K562 (cell line): ENCODE results near the gene AFDN. TPM values are rescaled to one million over a fixed set of nuclear protein-coding genes. Genes with fewer than 3 reads are reported as not detected.

Experiments used
- BRD9 ChIP-seq: fragments of 450-650 bp; IDR thresholded peaks from 2 replicates; pipeline ENCODE4 v1.6.1; 2018; ENCODE audit warnings: low read depth; ENCODE audit not compliant: partially characterized antibody
- CBX5 ChIP-seq: IDR thresholded peaks from 2 replicates; pipeline ENCODE4 v1.6.1; 2014; ENCODE audit warnings: low read depth, borderline replicate concordance
- FOS ChIP-seq: IDR thresholded peaks from 3 replicates; pipeline ENCODE4 v1.6.1; 2011; ENCODE audit not compliant: insufficient read length; ENCODE audit errors: extremely low read depth
- FOXK2 ChIP-seq, 2 experiments: fragments of 450-650 bp; IDR thresholded peaks in 1 of 2; conservative IDR thresholded peaks in 1 of 2; 2 replicates each; pipeline ENCODE4 v1.6.1; 2016; ENCODE audit warnings: low read depth in 2 of 2, mild to moderate bottlenecking in 1 of 2
- MEF2D ChIP-seq: conservative IDR thresholded peaks from 2 replicates; pipeline ENCODE4 v1.6.1; 2016; ENCODE audit warnings: low read depth, missing genetic modification characterization, missing compliant biosample characterization
- MEIS2 ChIP-seq: fragments of 450-650 bp; IDR thresholded peaks from 2 replicates; pipeline ENCODE4 v1.6.1; 2014; ENCODE audit warnings: mild to moderate bottlenecking; ENCODE audit not compliant: partially characterized antibody
- NFE2 ChIP-seq: IDR thresholded peaks from 2 replicates; pipeline ENCODE4 v1.6.1; 2014; ENCODE audit warnings: antibody characterized with exemption, low read depth
- NR2C2 ChIP-seq, 2 experiments: fragments of 200-800 bp in 1 of 2; sonication (Bioruptor generic) in 1 of 2; sonication (generic) in 1 of 2; formaldehyde crosslinking in 1 of 2; IDR thresholded peaks; 2 replicates each; pipeline versions ENCODE4 v1.6.1 to v1.8.0; 2016 to 2022; ENCODE audit warnings: mild to moderate bottlenecking in 1 of 2, missing compliant biosample characterization in 1 of 2, missing genetic modification characterization in 1 of 2, missing genetic modification reagents in 1 of 2
- SLC30A9 ChIP-seq: fragments of 250-450 bp; sonication (Bioruptor Pico); IDR thresholded peaks from 2 replicates; pipeline ENCODE4 v1.8.0; 2022; ENCODE audit warnings: mild to moderate bottlenecking, moderate library complexity
- ZNF140 ChIP-seq: fragments of 250-450 bp; sonication (Bioruptor Pico); IDR thresholded peaks from 2 replicates; pipeline ENCODE4 v1.8.0; 2021; ENCODE audit warnings: moderate library complexity, mild to moderate bottlenecking, inconsistent platforms
- polyA plus RNA-seq, 8 experiments: library from polyadenylated mRNA; depleted of rRNA in 4 of 8; stranded (reverse) in 5 of 8; unstranded in 3 of 8; fragments of >200 nt; fragmentation: Nextera tagmentation in 2 of 8; fragmentation: Illumina TruSeq in 1 of 8; extraction: Ambion mirVana in 2 of 8; extraction: Trizol in 1 of 8; gene quantifications; 2 replicates each; pipeline versions ENCODE4 v1.2.1 to v1.2.3, GENCODE V29; 2011 to 2014; ENCODE audit warnings: inconsistent platforms in 1 of 8, missing spikeins in 1 of 8
- total RNA-seq, 7 experiments: library from RNA; depleted of rRNA in 6 of 7; stranded (reverse); fragments of >200 nt in 6 of 7; fragmentation: Illumina TruSeq in 2 of 7; extraction: Trizol in 2 of 7; gene quantifications; 2 replicates each; pipeline versions ENCODE4 v1.2.1 to v1.2.3, GENCODE V29; 2011 to 2021; ENCODE audit warnings: low replicate concordance in 1 of 7
- TF ChIP-seq, protein P1 (sequence below): conservative IDR thresholded peaks from 2 replicates; pipeline ENCODE4 v1.6.1; 2011; ENCODE audit warnings: low read depth, mild to moderate bottlenecking, low read length; ENCODE audit not compliant: control insufficient read depth
- TF ChIP-seq, protein P2 (sequence below), 2 experiments: fragments of 250-450 bp in 1 of 2; fragments of 450-650 bp in 1 of 2; sonication (Bioruptor Pico) in 1 of 2; IDR thresholded peaks; 2 replicates each; pipeline versions ENCODE4 v1.6.1 to v1.8.0; 2016 to 2021; ENCODE audit warnings: mild to moderate bottlenecking in 2 of 2, moderate library complexity in 2 of 2, missing compliant biosample characterization in 1 of 2, missing genetic modification characterization in 1 of 2
- TF ChIP-seq, protein P3 (sequence below): fragments of 250-450 bp; sonication (Bioruptor Pico); IDR thresholded peaks from 2 replicates; pipeline ENCODE4 v1.8.0; 2022; ENCODE audit warnings: inconsistent platforms, mild to moderate bottlenecking, moderate library complexity, borderline replicate concordance
- TF ChIP-seq, protein P4 (sequence below): fragments of 250-450 bp; sonication (Bioruptor Pico); IDR thresholded peaks from 2 replicates; pipeline ENCODE4 v1.8.0; 2022; ENCODE audit warnings: moderate library complexity, mild to moderate bottlenecking, inconsistent platforms
- TF ChIP-seq, protein P5 (sequence below): sonication (generic); formaldehyde crosslinking; IDR thresholded peaks from 2 replicates; pipeline ENCODE4 v1.8.1; 2023; ENCODE audit warnings: mild to moderate bottlenecking, missing genetic modification reagents, moderate library complexity
- TF ChIP-seq, protein P6 (sequence below): fragments of 250-450 bp; sonication (Bioruptor Pico); IDR thresholded peaks from 2 replicates; pipeline ENCODE4 v1.4.0; 2020; ENCODE audit warnings: mild to moderate bottlenecking

Gene AFDN
- total and polyA plus RNA-seq, 9 of the 15 experiments (the other 6 are each of a cell fraction or from before 2014, with no cell fraction given), result 7.2 to 129 (median 105) TPM

DNA sequence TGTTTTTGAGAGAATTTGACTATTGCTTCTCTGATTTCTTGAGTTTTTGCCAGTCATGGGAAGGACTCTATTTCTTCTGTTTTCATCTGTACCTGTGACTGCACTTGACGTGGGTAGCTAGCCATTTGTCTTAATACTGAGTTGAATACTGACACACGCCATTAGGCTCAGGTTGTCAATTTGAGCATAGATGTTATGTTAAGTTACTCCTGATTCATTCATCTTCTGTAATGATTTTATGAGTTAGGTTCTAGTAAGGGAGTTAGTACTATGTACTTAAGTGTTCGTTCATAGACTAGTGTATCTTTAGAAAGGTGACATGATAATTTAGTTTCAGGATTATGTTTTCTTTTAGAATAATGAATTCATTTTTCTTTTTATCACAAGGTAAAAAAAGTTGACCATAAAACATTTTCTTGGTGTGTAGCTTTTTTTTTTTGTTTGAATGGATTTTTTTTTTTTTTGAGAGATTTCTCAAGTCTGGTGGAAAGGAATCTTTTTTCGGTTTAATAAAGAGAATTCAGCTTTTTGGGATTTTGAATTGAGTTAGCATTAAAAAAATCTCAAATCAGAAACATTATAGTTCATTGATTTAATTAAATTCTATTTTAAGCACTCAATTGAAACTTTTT lies 1.7 kb downstream of the AFDN start (continued):
- TF ChIP-seq, protein P1, sequence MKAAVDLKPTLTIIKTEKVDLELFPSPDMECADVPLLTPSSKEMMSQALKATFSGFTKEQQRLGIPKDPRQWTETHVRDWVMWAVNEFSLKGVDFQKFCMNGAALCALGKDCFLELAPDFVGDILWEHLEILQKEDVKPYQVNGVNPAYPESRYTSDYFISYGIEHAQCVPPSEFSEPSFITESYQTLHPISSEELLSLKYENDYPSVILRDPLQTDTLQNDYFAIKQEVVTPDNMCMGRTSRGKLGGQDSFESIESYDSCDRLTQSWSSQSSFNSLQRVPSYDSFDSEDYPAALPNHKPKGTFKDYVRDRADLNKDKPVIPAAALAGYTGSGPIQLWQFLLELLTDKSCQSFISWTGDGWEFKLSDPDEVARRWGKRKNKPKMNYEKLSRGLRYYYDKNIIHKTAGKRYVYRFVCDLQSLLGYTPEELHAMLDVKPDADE, result no peak
- TF ChIP-seq, protein P2, sequence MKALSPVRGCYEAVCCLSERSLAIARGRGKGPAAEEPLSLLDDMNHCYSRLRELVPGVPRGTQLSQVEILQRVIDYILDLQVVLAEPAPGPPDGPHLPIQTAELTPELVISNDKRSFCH (CRISPR knock-in tag; IDR thresholded peaks at IDR 0.05), result no peak
- TF ChIP-seq, protein P2 (tag; IDR thresholded peaks at IDR 0.05), result no peak
- TF ChIP-seq NFE2 (peak; percentile 57), CBX5 (no peak), FOXK2 (conservative IDR thresholded peaks at IDR 0.05 in 1 of 2, IDR thresholded peaks at IDR 0.05 in 1 of 2; ENCODE audit: low read depth in 2 of 2) (peak in 1 of 2 experiments; percentile 24; a peak in 1 of 4 replicates), MEF2D (tag) (no peak), ZNF140 (no peak), BRD9 (peak; percentile 40), NR2C2 (CRISPR knock-in tag; IDR thresholded peaks at IDR 0.05) (no peak), NR2C2 (tag; IDR thresholded peaks at IDR 0.05) (peak; percentile 11; the same call in 1 of the 2 replicates), MEIS2 (peak; percentile 84), SLC30A9 (CRISPR knock-in tag) (no peak), FOS (no peak)
- TF ChIP-seq, protein P3, sequence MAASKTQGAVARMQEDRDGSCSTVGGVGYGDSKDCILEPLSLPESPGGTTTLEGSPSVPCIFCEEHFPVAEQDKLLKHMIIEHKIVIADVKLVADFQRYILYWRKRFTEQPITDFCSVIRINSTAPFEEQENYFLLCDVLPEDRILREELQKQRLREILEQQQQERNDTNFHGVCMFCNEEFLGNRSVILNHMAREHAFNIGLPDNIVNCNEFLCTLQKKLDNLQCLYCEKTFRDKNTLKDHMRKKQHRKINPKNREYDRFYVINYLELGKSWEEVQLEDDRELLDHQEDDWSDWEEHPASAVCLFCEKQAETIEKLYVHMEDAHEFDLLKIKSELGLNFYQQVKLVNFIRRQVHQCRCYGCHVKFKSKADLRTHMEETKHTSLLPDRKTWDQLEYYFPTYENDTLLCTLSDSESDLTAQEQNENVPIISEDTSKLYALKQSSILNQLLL (CRISPR knock-in tag), result no peak
- TF ChIP-seq, protein P4, sequence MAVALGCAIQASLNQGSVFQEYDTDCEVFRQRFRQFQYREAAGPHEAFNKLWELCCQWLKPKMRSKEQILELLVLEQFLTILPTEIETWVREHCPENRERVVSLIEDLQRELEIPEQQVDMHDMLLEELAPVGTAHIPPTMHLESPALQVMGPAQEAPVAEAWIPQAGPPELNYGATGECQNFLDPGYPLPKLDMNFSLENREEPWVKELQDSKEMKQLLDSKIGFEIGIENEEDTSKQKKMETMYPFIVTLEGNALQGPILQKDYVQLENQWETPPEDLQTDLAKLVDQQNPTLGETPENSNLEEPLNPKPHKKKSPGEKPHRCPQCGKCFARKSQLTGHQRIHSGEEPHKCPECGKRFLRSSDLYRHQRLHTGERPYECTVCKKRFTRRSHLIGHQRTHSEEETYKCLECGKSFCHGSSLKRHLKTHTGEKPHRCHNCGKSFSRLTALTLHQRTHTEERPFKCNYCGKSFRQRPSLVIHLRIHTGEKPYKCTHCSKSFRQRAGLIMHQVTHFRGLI (CRISPR knock-in tag), result no peak
- TF ChIP-seq, protein P5, sequence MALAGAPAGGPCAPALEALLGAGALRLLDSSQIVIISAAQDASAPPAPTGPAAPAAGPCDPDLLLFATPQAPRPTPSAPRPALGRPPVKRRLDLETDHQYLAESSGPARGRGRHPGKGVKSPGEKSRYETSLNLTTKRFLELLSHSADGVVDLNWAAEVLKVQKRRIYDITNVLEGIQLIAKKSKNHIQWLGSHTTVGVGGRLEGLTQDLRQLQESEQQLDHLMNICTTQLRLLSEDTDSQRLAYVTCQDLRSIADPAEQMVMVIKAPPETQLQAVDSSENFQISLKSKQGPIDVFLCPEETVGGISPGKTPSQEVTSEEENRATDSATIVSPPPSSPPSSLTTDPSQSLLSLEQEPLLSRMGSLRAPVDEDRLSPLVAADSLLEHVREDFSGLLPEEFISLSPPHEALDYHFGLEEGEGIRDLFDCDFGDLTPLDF (CRISPR knock-in tag), result no peak
- TF ChIP-seq, protein P6, sequence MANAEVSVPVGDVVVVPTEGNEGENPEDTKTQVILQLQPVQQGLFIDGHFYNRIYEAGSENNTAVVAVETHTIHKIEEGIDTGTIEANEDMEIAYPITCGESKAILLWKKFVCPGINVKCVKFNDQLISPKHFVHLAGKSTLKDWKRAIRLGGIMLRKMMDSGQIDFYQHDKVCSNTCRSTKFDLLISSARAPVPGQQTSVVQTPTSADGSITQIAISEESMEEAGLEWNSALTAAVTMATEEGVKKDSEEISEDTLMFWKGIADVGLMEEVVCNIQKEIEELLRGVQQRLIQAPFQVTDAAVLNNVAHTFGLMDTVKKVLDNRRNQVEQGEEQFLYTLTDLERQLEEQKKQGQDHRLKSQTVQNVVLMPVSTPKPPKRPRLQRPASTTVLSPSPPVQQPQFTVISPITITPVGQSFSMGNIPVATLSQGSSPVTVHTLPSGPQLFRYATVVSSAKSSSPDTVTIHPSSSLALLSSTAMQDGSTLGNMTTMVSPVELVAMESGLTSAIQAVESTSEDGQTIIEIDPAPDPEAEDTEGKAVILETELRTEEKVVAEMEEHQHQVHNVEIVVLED (CRISPR knock-in tag), result no peak
